ENCODE results near the gene RHOB. TPM values are rescaled to one million over a fixed set of nuclear protein-coding genes. Genes with fewer than 3 reads are reported as not detected.

Gene RHOB
- polyA plus RNA-seq, 1 donor from 2014 or later: 205 TPM

DNA sequence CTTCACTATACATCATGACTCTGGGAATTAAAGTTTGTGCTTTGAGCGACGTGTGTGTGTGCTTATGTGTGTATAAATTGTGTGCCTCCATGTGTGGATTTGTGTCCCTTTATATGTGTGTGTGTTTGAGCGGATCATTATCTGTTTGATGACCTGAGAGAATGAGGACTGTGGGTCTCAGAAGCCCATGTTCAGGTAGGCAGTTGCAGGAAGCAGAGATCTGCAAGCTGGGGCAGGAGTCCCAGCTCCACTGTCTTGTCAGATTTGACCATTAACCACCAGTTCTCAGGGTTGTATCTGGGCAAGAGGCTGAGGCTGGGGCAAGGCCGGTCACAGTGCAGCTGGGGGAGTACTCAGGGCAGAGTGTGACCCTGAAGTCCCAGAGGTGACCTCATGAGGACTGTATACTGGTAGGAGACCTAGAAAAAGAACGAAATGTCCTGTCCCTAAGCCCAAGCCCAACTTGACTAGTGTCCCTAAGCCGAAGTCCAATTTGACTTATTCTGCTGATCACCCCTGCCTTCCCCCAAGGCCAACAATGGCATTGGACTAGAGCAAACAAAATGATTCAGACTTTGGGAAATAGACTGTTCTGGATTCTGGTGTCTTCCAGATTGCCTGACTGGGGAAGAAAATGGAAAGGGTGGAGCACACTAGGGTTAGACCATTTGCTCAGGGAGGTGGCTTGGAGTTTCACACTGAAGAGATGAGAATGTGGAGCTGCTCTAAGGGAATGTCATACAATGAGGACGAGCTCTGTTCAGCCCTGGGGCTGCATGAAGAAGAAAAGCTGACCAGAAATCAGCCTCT, 28.1 kb downstream of the RHOB start:
- H3K9ac ChIP-seq (ENCODE audit: low read length): no peak overlapping the region
- H3K4me2 ChIP-seq (ENCODE audit: low read length): no peak overlapping the region
- no peak overlapping the region for H3K4me3 ChIP-seq (ENCODE audit: low read length)
- TF ChIP-seq MXI1 (conservative IDR thresholded peaks at IDR 0.05; ENCODE audit: poor library complexity, severe bottlenecking) (no peak), EZH2 (IDR thresholded peaks at IDR 0.05; ENCODE audit: borderline replicate concordance, insufficient read depth, low read length, poor library complexity, severe bottlenecking) (no peak), TAF1 (IDR thresholded peaks at IDR 0.05; ENCODE audit: low read depth) (no peak), EP300 (conservative IDR thresholded peaks at IDR 0.05; ENCODE audit: poor library complexity, severe bottlenecking) (no peak), SMC3 (conservative IDR thresholded peaks at IDR 0.05; ENCODE audit: poor library complexity) (no peak), POLR2AphosphoS5 (IDR thresholded peaks at IDR 0.05) (no peak), RAD21 (conservative IDR thresholded peaks at IDR 0.05) (no peak)
- TF ChIP-seq, protein P1, sequence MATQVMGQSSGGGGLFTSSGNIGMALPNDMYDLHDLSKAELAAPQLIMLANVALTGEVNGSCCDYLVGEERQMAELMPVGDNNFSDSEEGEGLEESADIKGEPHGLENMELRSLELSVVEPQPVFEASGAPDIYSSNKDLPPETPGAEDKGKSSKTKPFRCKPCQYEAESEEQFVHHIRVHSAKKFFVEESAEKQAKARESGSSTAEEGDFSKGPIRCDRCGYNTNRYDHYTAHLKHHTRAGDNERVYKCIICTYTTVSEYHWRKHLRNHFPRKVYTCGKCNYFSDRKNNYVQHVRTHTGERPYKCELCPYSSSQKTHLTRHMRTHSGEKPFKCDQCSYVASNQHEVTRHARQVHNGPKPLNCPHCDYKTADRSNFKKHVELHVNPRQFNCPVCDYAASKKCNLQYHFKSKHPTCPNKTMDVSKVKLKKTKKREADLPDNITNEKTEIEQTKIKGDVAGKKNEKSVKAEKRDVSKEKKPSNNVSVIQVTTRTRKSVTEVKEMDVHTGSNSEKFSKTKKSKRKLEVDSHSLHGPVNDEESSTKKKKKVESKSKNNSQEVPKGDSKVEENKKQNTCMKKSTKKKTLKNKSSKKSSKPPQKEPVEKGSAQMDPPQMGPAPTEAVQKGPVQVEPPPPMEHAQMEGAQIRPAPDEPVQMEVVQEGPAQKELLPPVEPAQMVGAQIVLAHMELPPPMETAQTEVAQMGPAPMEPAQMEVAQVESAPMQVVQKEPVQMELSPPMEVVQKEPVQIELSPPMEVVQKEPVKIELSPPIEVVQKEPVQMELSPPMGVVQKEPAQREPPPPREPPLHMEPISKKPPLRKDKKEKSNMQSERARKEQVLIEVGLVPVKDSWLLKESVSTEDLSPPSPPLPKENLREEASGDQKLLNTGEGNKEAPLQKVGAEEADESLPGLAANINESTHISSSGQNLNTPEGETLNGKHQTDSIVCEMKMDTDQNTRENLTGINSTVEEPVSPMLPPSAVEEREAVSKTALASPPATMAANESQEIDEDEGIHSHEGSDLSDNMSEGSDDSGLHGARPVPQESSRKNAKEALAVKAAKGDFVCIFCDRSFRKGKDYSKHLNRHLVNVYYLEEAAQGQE (IDR thresholded peaks at IDR 0.05; ENCODE audit: borderline replicate concordance): no peak
- TF ChIP-seq, protein P2, sequence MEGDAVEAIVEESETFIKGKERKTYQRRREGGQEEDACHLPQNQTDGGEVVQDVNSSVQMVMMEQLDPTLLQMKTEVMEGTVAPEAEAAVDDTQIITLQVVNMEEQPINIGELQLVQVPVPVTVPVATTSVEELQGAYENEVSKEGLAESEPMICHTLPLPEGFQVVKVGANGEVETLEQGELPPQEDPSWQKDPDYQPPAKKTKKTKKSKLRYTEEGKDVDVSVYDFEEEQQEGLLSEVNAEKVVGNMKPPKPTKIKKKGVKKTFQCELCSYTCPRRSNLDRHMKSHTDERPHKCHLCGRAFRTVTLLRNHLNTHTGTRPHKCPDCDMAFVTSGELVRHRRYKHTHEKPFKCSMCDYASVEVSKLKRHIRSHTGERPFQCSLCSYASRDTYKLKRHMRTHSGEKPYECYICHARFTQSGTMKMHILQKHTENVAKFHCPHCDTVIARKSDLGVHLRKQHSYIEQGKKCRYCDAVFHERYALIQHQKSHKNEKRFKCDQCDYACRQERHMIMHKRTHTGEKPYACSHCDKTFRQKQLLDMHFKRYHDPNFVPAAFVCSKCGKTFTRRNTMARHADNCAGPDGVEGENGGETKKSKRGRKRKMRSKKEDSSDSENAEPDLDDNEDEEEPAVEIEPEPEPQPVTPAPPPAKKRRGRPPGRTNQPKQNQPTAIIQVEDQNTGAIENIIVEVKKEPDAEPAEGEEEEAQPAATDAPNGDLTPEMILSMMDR (IDR thresholded peaks at IDR 0.05; ENCODE audit: poor library complexity, severe bottlenecking): no peak
- H4K20me1 ChIP-seq (ENCODE audit: insufficient read depth): no peaks in the 10 kb centered on the region
- no peaks in the 10 kb centered on the region for H3K9me2 ChIP-seq (ENCODE audit: insufficient read depth, low read length)
- H3K27ac ChIP-seq (ENCODE audit: low read length): no peak overlapping the region
- no peak overlapping the region for H2AFZ ChIP-seq (ENCODE audit: low read depth, low read length)
- no peaks in the 10 kb centered on the region for H3K79me2 ChIP-seq (replicated peaks; ENCODE audit: insufficient read depth, low read length)
- H3K27me3 ChIP-seq (ENCODE audit: insufficient read depth, low read depth, low read length): no peaks in the 10 kb centered on the region
- no peaks in the 10 kb centered on the region for H3F3A ChIP-seq (ENCODE audit: insufficient read depth, low read length, poor library complexity, severe bottlenecking)
- H3K36me3 ChIP-seq (ENCODE audit: insufficient read depth, low read length): no peaks in the 10 kb centered on the region
- no peaks in the 10 kb centered on the region for H3K9me3 ChIP-seq (ENCODE audit: low read length)

DNA sequence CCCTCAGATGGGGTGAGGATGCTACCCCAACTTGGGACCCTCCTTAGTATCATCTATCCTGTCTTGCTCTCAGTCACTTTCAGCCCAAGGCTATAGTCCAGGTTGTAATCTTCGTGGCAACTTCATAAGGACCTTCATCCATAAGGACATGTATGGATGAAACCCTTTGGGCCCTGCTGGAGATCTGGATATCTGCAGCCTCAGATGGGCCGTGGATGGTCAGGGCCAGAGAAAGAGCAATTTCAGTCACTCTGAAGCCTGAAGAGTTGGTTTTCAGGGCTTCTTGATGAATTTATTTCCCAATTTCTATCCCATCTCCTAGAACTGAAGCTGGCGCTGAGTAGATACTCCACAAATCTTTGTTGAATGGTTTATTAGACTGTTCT, 28.7 kb downstream of the RHOB start:
- H3K36me3 ChIP-seq (ENCODE audit: insufficient read depth, low read length): no peaks in the 10 kb centered on the region
- H3K9ac ChIP-seq (ENCODE audit: low read length): no peak overlapping the region
- no peaks in the 10 kb centered on the region for H4K20me1 ChIP-seq (ENCODE audit: insufficient read depth)
- H2AFZ ChIP-seq (ENCODE audit: low read depth, low read length): no peak overlapping the region
- no peaks in the 10 kb centered on the region for H3K9me2 ChIP-seq (ENCODE audit: insufficient read depth, low read length)
- H3K79me2 ChIP-seq (replicated peaks; ENCODE audit: insufficient read depth, low read length): no peaks in the 10 kb centered on the region
- TF ChIP-seq EP300 (conservative IDR thresholded peaks at IDR 0.05; ENCODE audit: poor library complexity, severe bottlenecking) (no peak), SMC3 (conservative IDR thresholded peaks at IDR 0.05; ENCODE audit: poor library complexity) (no peak), RAD21 (conservative IDR thresholded peaks at IDR 0.05) (no peak), EZH2 (IDR thresholded peaks at IDR 0.05; ENCODE audit: borderline replicate concordance, insufficient read depth, low read length, poor library complexity, severe bottlenecking) (no peak)
- TF ChIP-seq, protein P2 (IDR thresholded peaks at IDR 0.05; ENCODE audit: poor library complexity, severe bottlenecking): no peak
- H3K27me3 ChIP-seq (ENCODE audit: insufficient read depth, low read depth, low read length): no peaks in the 10 kb centered on the region
- H3K27ac ChIP-seq (ENCODE audit: low read length): no peak overlapping the region
- H3F3A ChIP-seq (ENCODE audit: insufficient read depth, low read length, poor library complexity, severe bottlenecking): no peaks in the 10 kb centered on the region
- no peaks in the 10 kb centered on the region for H3K9me3 ChIP-seq (ENCODE audit: low read length)
- H3K4me2 ChIP-seq (ENCODE audit: low read length): no peak overlapping the region
- H3K4me3 ChIP-seq (ENCODE audit: low read length): no peak overlapping the region
